AG08396 (cell line): ENCODE data around the gene ZMAT5.

Experiments used
- DNase-seq: peaks from one replicate; pipeline ENCODE4 v3.0.0; 2012; ENCODE audit warnings: low spot score, mixed read lengths

The ZMAT5 gene

GRCh38 chr22:29683536-29683935 lies 83.3 kb downstream of the ZMAT5 start:
- no peak for DNase-seq
